ENCODE data around the gene P4HA2. TPM values are rescaled to one million over a fixed set of nuclear protein-coding genes. Genes with fewer than 3 reads are reported as not detected.

P4HA2 gene
- total and polyA plus RNA-seq, 11 donors = 41.2 to 140 (median 55.7) TPM

DNA sequence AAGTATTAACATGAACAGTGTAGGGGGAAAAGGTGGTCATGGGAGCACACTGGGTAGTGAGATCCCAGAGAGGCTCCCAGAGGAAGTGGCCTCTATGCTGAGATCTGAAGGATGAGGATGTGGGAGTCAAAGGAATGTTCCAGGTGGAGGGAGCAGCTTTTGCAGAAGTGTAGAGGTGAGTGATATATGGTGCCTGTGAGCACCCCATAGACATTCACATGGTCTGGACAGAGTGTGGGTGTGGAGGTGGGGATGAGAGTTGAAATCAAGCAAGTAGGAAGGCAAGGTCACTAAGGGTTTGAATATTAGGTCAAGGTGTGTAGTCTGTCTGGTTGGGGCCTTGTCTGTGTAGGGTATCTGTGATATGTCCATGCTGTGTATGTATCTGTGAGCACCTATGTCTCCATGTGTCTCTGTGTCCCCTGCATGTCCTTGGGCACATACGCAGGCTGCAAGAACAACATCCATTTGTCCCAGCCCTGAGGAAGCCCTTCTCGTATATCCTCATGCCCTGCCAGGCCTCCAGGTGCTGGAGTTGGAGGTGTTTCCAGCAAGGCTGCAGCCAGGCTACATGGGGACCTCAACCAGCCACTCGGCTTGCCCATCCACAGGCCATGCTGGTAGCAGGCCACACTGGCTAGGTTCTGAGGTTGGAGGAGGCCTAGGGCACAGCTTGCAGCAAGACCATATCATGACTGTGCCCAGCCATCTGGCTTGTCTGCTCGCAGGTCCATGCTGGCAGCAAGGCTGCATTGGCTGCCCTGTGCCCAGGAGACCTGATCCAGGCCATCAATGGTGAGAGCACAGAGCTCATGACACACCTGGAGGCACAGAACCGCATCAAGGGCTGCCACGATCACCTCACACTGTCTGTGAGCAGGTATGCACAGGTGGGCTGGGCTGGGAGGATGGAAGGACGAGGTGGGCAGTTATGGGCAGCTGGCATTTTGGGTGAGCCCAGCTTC lies 34.5 kb upstream of the P4HA2 start:
- H3K4me1 ChIP-seq = peaks cover 0 to 80% (median 55%) of the 10 kb centered on the region in 12 donors
- peak overlapping the region in 1 of 12 donors; percentile 97 for H3K27ac ChIP-seq
- H3K4me3 ChIP-seq = no peak overlapping the region
- intact Hi-C loops (cut with DNase I) = no loop called here
- peaks cover 0 to 15% (median 0%) of the 10 kb centered on the region in 9 donors for H3K36me3 ChIP-seq
- H3K27me3 ChIP-seq = peaks cover 0 to 6% (median 0%) of the 10 kb centered on the region in 9 donors
- no peaks in the 10 kb centered on the region for H3K9me3 ChIP-seq
- ATAC-seq = no peak
- TF ChIP-seq POLR2A (IDR thresholded peaks at IDR 0.05) = no peak
- TF ChIP-seq, protein P1, sequence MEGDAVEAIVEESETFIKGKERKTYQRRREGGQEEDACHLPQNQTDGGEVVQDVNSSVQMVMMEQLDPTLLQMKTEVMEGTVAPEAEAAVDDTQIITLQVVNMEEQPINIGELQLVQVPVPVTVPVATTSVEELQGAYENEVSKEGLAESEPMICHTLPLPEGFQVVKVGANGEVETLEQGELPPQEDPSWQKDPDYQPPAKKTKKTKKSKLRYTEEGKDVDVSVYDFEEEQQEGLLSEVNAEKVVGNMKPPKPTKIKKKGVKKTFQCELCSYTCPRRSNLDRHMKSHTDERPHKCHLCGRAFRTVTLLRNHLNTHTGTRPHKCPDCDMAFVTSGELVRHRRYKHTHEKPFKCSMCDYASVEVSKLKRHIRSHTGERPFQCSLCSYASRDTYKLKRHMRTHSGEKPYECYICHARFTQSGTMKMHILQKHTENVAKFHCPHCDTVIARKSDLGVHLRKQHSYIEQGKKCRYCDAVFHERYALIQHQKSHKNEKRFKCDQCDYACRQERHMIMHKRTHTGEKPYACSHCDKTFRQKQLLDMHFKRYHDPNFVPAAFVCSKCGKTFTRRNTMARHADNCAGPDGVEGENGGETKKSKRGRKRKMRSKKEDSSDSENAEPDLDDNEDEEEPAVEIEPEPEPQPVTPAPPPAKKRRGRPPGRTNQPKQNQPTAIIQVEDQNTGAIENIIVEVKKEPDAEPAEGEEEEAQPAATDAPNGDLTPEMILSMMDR (IDR thresholded peaks at IDR 0.05) = no peak
- peak in 1 of 5 donors; percentile 13 for DNase-seq
- 88 to 96% (median 91%) methylated on average over 4 to 7 of the region's 7 CpGs for WGBS, 4 donors

DNA sequence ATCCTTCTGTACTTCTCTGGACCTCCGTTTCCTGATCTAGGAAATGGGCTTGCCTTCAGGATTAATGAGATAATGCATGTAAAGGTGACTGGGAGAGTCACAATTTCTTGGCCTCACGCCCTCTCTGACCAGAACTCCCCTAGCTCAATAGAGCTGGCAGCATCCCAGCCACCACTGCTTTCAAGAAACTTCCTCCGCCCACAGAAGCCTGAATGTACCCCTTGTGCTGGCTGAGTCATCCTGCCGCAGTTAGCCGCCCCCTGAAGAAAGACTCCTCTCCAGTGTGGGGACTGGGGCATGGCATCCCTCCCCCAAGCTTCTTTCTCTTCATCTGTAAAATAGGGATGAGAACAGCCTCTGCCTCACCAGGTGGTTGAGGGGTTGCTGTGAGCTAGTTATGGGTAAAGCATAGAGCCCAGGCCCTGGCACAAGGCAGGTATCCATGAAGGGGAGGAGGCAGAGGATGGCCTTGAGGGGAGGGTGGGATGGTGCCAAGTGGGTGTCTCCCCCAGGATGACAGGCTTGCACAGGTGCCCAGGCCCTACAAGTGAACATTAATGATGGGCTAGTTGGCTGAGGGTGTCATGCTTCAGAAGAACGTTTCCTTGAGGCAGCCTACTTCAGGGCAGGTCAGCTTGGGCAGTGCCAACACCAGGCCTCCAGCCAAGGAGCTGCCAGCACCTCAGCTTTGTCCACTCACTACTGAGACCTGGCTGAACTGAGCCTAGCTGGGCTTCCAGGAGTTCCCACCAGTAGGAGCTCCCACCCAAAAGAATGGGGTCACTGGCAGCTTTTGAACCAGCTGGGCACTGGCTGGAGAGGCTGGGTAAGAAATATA lies 33.3 kb upstream of the P4HA2 start:
- intact Hi-C loops (cut with DNase I) = no loop called here
- WGBS, 4 donors = 49 to 68% (median 57%) methylated on average over 4 to 6 of the region's 6 CpGs
- no peaks in the 10 kb centered on the region for H3K9me3 ChIP-seq
- peaks cover 0 to 76% (median 50%) of the 10 kb centered on the region in 12 donors for H3K4me1 ChIP-seq
- H3K4me3 ChIP-seq = no peak overlapping the region
- peak in 2 of 4 donors; percentile 5 to 66 for ATAC-seq
- TF ChIP-seq, protein P1 (IDR thresholded peaks at IDR 0.05) = no peak
- TF ChIP-seq POLR2A (IDR thresholded peaks at IDR 0.05) = no peak
- H3K36me3 ChIP-seq = peaks cover 0 to 6% (median 0%) of the 10 kb centered on the region in 9 donors
- peak in 4 of 5 donors; percentile 65 to 83 (median 73) for DNase-seq
- H3K27ac ChIP-seq = peak overlapping the region in 6 of 12 donors; percentile 31 to 97 (median 64)
- peaks cover 0 to 14% (median 0%) of the 10 kb centered on the region in 9 donors for H3K27me3 ChIP-seq

DNA sequence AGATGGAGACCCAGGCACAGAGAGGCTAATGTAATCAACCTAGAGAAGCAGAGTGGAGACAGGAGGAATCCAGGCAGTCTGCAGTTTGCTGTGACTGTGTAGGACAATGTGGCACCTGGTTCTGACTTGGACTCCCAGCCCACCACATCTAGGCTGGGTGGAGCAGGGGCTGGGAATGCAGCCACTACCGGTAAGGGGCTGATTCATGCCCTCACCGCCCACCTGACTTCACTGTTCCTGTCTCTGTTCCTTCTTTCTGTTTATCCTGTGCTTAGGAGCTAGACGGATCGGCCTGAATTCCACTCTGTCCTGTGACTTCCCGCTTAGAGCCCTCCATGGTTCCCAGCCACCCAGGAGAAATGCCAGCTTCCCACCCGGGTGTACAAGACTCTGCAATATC lies 32.4 kb upstream of the P4HA2 start:
- Histone ChIP-seq H3K36me3 (peaks cover 0 to 6% (median 0%) of the 10 kb centered on the region in 9 donors), H3K9me3 (no peaks in the 10 kb centered on the region), H3K27ac (peak overlapping the region in 6 of 12 donors; percentile 8 to 97 (median 64)), H3K27me3 (peaks cover 0 to 14% (median 0%) of the 10 kb centered on the region in 9 donors), H3K4me1 (peaks cover 0 to 73% (median 42%) of the 10 kb centered on the region in 12 donors), H3K4me3 (no peak overlapping the region)
- DNase-seq (no peak), ATAC-seq (no peak)
- 60 to 74% (median 71%) methylated on average over 6 of the region's 6 CpGs for WGBS, 4 donors
- intact Hi-C loops (cut with DNase I) = no loop called here
- TF ChIP-seq POLR2A (IDR thresholded peaks at IDR 0.05) = no peak
- TF ChIP-seq, protein P1 (IDR thresholded peaks at IDR 0.05) = no peak
